A549 (cell line): ENCODE measurements around the gene CA11. TPM values are rescaled to one million over a fixed set of nuclear protein-coding genes. Genes with fewer than 3 reads are reported as not detected.

Experiments
- ATAC-seq, 2 experiments: fragments of 200-7000 bp in 1 of 2; fragments of >200 bp in 1 of 2; cut with Nextera tagmentation in 1 of 2; cut with Tn5 transposase in 1 of 2; 3 replicates each; pipeline versions ENCODE4 v1.8.0 to v1.9.1; 2018 to 2020; ENCODE audit warnings: mild to moderate bottlenecking in 1 of 2, moderate library complexity in 1 of 2
- CTCF ChIA-PET: fragments of 300-600 bp; sonication (Branson Sonifier 250); formaldehyde crosslinking; extraction: SDS; loops from one replicate; lab custom pipeline; 2021; ENCODE audit warnings: antibody characterized with exemption, inconsistent platforms; lab: Yijun Ruan, JAX
- POLR2A ChIA-PET: fragments of 350-600 bp; formaldehyde crosslinking; extraction: SDS; loops from one replicate; lab custom pipeline; 2021; ENCODE audit warnings: antibody characterized with exemption, inconsistent platforms; lab: Yijun Ruan, JAX
- DNase-seq, 2 experiments: peaks; one replicate each; pipeline versions ENCODE4 v3.0.0 to v3.0.0-alpha.2; 2011 to 2016; ENCODE audit warnings: low read depth in 1 of 2, low spot score in 1 of 2
- FAIRE-seq: peaks from 2 replicates; lab custom pipeline; 2011; peaks lifted over from hg19 to GRCh38; lab: Jason Lieb, UNC
- H3K27ac ChIP-seq, 2 experiments: fragments of >200 bp; sonication (Bioruptor Twin); formaldehyde crosslinking; 3 replicates each; pipeline ENCODE4 v1.5.1; 2016 to 2017
- H3K4me1 ChIP-seq: fragments of >200 bp; sonication (Bioruptor Twin); formaldehyde crosslinking; 3 replicates; pipeline ENCODE4 v1.6.1; 2016
- H3K4me2 ChIP-seq: fragments of >200 bp; sonication (Bioruptor Twin); formaldehyde crosslinking; 3 replicates; pipeline ENCODE4 v1.6.1; 2016
- H3K4me3 ChIP-seq: fragments of >200 bp; sonication (Bioruptor Twin); formaldehyde crosslinking; 3 replicates; pipeline ENCODE4 v1.5.1; 2016
- H3K9me3 ChIP-seq: fragments of >200 bp; sonication (Bioruptor Twin); formaldehyde crosslinking; 3 replicates; pipeline ENCODE4 v1.6.1; 2016
- BHLHE40 ChIP-seq: IDR thresholded peaks from 2 replicates; pipeline ENCODE4 v1.6.1; 2012; ENCODE audit warnings: low read depth, low read length, inconsistent platforms
- ELK1 ChIP-seq: fragments of 150-350 bp; IDR thresholded peaks from 2 replicates; pipeline ENCODE4 v1.6.1; 2014; ENCODE audit warnings: low read depth, mild to moderate bottlenecking, low read length
- FOSB ChIP-seq: fragments of 250-450 bp; sonication (Bioruptor Pico); IDR thresholded peaks from 2 replicates; pipeline ENCODE4 v1.5.0; 2020; ENCODE audit warnings: mild to moderate bottlenecking, moderate library complexity
- FOXS1 ChIP-seq: fragments of 250-450 bp; sonication (Bioruptor Pico); IDR thresholded peaks from 2 replicates; pipeline ENCODE4 v1.5.0; 2020; ENCODE audit warnings: mild to moderate bottlenecking, moderate library complexity
- JUN ChIP-seq, 2 experiments: fragments of >200 bp; sonication (Bioruptor Twin); formaldehyde crosslinking; IDR thresholded peaks; 2 replicates in 1 of 2; 3 replicates in 1 of 2; pipeline ENCODE4 v1.6.1; 2016 to 2017
- MAZ ChIP-seq: fragments of 150-350 bp; IDR thresholded peaks from 2 replicates; pipeline ENCODE4 v1.6.1; 2014; ENCODE audit warnings: antibody characterized with exemption, low read depth, low read length, borderline replicate concordance
- NFE2L2 ChIP-seq: fragments of 150-350 bp; conservative IDR thresholded peaks from 2 replicates; pipeline ENCODE4 v1.6.1; 2014; ENCODE audit warnings: low read length
- PBX3 ChIP-seq: IDR thresholded peaks from 2 replicates; pipeline ENCODE4 v1.6.1; 2012
- PHF8 ChIP-seq: fragments of 200-600 bp; sonication (generic); IDR thresholded peaks from 2 replicates; pipeline ENCODE4 v1.6.1; 2016; ENCODE audit warnings: low read depth, mild to moderate bottlenecking, antibody characterized with exemption, moderate library complexity, borderline replicate concordance
- RARB ChIP-seq: fragments of 250-450 bp; sonication (Bioruptor Pico); IDR thresholded peaks from 2 replicates; pipeline ENCODE4 v1.8.0; 2021; ENCODE audit warnings: mild to moderate bottlenecking, moderate library complexity
- REST ChIP-seq: fragments of 200-600 bp; sonication (generic); IDR thresholded peaks from 2 replicates; pipeline ENCODE4 v1.6.1; 2016; ENCODE audit warnings: antibody characterized with exemption, mild to moderate bottlenecking, moderate library complexity
- RFX5 ChIP-seq: fragments of 450-650 bp; IDR thresholded peaks from 2 replicates; pipeline ENCODE4 v1.7.1; 2014; ENCODE audit warnings: antibody characterized with exemption, mild to moderate bottlenecking, moderate library complexity
- ZNF302 ChIP-seq: fragments of 250-450 bp; sonication (Bioruptor Pico); IDR thresholded peaks from 2 replicates; pipeline ENCODE4 v1.9.0; 2021; ENCODE audit warnings: inconsistent platforms, mild to moderate bottlenecking, moderate library complexity
- ZSCAN20 ChIP-seq: fragments of 250-450 bp; sonication (Bioruptor Pico); IDR thresholded peaks from 2 replicates; pipeline ENCODE4 v1.8.0; 2022; ENCODE audit warnings: mild to moderate bottlenecking, moderate library complexity
- WGBS: methylation state at CpG from one replicate; pipeline ENCODE4 v1.1.6; 2017; ENCODE audit errors: missing lambda C conversion rate; 5-methylcytosine and 5-hydroxymethylcytosine counted together
- polyA plus RNA-seq, 4 experiments: library from polyadenylated mRNA; depleted of rRNA in 3 of 4; stranded (reverse); fragments of >200 nt; fragmentation: RNase III in 1 of 4; extraction: RNeasy Plus Mini Kit Qiagen cat#74134 plus additional on column Dnase treatment in 1 of 4; gene quantifications; 2 replicates in 3 of 4; 3 replicates in 1 of 4; pipeline ENCODE4 v1.2.3, GENCODE V29; 2011 to 2017
- TF ChIP-seq, protein P1 (sequence below): IDR thresholded peaks from 2 replicates; pipeline ENCODE4 v1.6.1; 2012; ENCODE audit warnings: low read depth, borderline replicate concordance
- TF ChIP-seq, protein P2 (sequence below): fragments of 450-650 bp; IDR thresholded peaks from 2 replicates; pipeline ENCODE4 v1.6.1; 2014; ENCODE audit warnings: antibody characterized with exemption
- TF ChIP-seq, protein P3 (sequence below): fragments of >200 bp; sonication (Bioruptor Twin); formaldehyde crosslinking; IDR thresholded peaks from 3 replicates; pipeline ENCODE4 v1.5.1; 2016

Gene CA11
- polyA plus RNA-seq, 2 of the 4 experiments (the other 2 are of a cell fraction), result 9.8 to 21.0 TPM

DNA sequence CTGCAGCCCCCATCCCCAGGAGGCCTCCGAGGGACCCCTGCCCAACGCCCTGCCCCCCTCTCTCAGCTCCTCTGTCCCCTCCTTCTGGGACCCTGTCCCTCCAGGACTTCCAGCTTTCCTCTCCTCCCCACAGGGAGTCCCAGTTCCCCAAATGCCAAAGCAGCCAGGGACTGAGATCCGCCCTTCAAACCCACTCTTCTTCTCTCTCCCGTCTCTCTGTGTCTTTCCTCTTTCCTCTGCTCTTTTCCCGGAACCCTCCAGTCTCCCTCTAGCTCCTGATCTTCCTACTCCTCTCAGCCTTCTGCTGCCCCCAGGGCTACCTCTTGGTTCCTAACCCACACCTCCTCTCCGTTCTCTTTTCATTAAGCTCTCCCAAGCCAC is 377 bp downstream of the CA11 start:
- POLR2A ChIA-PET, result interaction anchor here (1.0 to 3.1 kb wide), 10 partner anchors 11 to 316 kb away, joined by 3 to 15 read pairs (median 4); partner anchors contain the start of genes PPP1R15A, RPL18 and SPHK2
- CTCF ChIA-PET, result interaction anchor here (0.5 to 3.5 kb wide), 59 partner anchors 9 to 348 kb away, joined by 3 to 39 read pairs (median 4); partner anchors contain the start of genes FUT1, FUT2, HSD17B14 and IZUMO1
- ATAC-seq, result peak; percentile 45 to 51
- Histone ChIP-seq H3K4me1 (peaks cover 18% of the 10 kb centered on the region; the same call in 2 of the 3 replicates), H3K9me3 (no peaks in the 10 kb centered on the region), H3K4me3 (peak overlapping the region; percentile 54), H3K4me2 (peak overlapping the region; percentile 94), H3K27ac (peak overlapping the region; percentile 87 to 88)
- FAIRE-seq, result no peak
- TF ChIP-seq, protein P1, sequence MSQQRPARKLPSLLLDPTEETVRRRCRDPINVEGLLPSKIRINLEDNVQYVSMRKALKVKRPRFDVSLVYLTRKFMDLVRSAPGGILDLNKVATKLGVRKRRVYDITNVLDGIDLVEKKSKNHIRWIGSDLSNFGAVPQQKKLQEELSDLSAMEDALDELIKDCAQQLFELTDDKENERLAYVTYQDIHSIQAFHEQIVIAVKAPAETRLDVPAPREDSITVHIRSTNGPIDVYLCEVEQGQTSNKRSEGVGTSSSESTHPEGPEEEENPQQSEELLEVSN, result no peak
- no peak for TF ChIP-seq RARB
- 2% methylated on average over 6 of the region's 6 CpGs for WGBS
- DNase-seq, result no peak

DNA sequence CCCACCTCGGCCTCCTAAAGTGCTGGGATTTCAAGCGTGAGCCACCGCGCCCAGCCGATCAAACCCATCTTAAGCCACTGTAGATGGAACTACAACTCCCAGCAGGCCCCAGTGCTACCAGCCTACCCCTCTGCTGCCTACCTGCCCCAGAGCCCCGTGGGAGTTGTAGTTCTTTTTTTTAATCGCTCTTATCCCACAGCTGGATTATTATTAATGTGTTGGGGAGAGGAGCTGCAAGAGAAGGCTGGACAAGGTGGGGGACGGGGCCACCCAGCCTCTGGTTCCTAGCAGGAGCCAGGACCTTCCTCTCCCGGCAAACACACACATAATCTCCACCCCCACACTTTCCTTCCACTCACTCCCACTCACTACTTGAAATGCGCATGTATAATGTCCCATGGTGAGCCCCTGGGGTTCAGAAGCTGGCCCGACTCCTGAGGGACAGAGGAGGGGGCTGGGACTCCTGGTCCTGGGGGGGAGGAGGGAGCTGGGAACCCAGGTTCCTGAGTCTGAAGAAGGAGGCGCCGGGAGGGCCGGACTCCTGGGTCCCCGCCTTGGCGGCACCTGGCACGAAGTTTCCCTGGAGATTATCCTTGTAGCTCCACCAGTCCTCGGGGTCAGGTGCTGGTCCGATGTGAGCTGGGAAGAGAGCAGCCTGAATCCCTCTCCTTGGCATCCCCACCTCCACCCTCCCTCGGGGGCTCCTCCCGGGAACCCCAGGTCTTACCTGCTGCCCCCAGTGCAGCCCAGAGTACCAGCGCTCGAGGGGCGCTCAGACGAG is 958 bp downstream of the CA11 start:
- ATAC-seq (peak; percentile 65 to 83), FAIRE-seq (no peak), DNase-seq (peak; percentile 86 to 88)
- WGBS, result 4% methylated on average over 18 of the region's 25 CpGs
- H3K4me1 ChIP-seq, result peaks cover 18% of the 10 kb centered on the region; the same call in 2 of the 3 replicates
- peak overlapping the region; percentile 87 to 88 for H3K27ac ChIP-seq
- H3K9me3 ChIP-seq, result no peaks in the 10 kb centered on the region
- POLR2A ChIA-PET, result interaction anchor here (0.5 to 3.1 kb wide), 9 partner anchors 10 to 316 kb away, joined by 3 to 15 read pairs (median 5); partner anchors contain the start of genes PPP1R15A, RPL18 and SPHK2
- CTCF ChIA-PET, result interaction anchor here (0.5 to 3.5 kb wide), 45 partner anchors 9 to 349 kb away, joined by 3 to 39 read pairs (median 5); partner anchors contain the start of genes FUT1, HSD17B14, IZUMO1 and KDELR1
- TF ChIP-seq REST (no peak), JUN (IDR thresholded peaks at IDR 0.05) (peak in 1 of 2 experiments; percentile 25; a peak in 1 of 5 replicates), PBX3 (0 out of 2 replicates have a peak, but pooled peaks have one; percentile 44), ELK1 (no peak), ZSCAN20 (CRISPR knock-in tag) (no peak), RFX5 (no peak), NFE2L2 (no peak), ZNF302 (CRISPR knock-in tag) (no peak), MAZ (no peak), FOXS1 (CRISPR knock-in tag) (0 out of 2 replicates have a peak, but pooled peaks have one; percentile 54), BHLHE40 (no peak), PHF8 (no peak), FOSB (CRISPR knock-in tag) (no peak)
- TF ChIP-seq, protein P2, sequence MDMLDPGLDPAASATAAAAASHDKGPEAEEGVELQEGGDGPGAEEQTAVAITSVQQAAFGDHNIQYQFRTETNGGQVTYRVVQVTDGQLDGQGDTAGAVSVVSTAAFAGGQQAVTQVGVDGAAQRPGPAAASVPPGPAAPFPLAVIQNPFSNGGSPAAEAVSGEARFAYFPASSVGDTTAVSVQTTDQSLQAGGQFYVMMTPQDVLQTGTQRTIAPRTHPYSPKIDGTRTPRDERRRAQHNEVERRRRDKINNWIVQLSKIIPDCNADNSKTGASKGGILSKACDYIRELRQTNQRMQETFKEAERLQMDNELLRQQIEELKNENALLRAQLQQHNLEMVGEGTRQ, result no peak
- TF ChIP-seq, protein P3, sequence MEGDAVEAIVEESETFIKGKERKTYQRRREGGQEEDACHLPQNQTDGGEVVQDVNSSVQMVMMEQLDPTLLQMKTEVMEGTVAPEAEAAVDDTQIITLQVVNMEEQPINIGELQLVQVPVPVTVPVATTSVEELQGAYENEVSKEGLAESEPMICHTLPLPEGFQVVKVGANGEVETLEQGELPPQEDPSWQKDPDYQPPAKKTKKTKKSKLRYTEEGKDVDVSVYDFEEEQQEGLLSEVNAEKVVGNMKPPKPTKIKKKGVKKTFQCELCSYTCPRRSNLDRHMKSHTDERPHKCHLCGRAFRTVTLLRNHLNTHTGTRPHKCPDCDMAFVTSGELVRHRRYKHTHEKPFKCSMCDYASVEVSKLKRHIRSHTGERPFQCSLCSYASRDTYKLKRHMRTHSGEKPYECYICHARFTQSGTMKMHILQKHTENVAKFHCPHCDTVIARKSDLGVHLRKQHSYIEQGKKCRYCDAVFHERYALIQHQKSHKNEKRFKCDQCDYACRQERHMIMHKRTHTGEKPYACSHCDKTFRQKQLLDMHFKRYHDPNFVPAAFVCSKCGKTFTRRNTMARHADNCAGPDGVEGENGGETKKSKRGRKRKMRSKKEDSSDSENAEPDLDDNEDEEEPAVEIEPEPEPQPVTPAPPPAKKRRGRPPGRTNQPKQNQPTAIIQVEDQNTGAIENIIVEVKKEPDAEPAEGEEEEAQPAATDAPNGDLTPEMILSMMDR, result no peak
- H3K4me3 ChIP-seq, result peak overlapping the region; percentile 54
- H3K4me2 ChIP-seq, result peak overlapping the region; percentile 94
